ENCODE measurements around the gene ERN1. TPM values are rescaled to one million over a fixed set of nuclear protein-coding genes. Genes with fewer than 3 reads are reported as not detected.

The ERN1 gene
- total and polyA plus RNA-seq, 2 of the 8 experiments (the other 6 are each of a cell fraction or from before 2014, with no cell fraction given): 1.8 to 3.9 TPM

GRCh38 chr17:64158831-64159590 lies 29.1 kb upstream of the ERN1 start:
- no peak overlapping the region for H2BK15ac ChIP-seq (ENCODE audit: low read length)
- H3K4me3 ChIP-seq (ENCODE audit: extremely low read depth in 1 of 4, insufficient read depth in 2 of 4, low read depth in 3 of 4, low read length in 4 of 4): no peak overlapping the region
- FAIRE-seq (no peak), DNase-seq (ENCODE audit: low read depth in 1 of 2, low spot score in 2 of 2) (no peak)
- no peak overlapping the region for H3K9ac ChIP-seq (replicated peaks in 1 of 4; ENCODE audit: extremely low read depth in 1 of 4, low read depth in 3 of 4, low read length in 3 of 4)
- WGBS, 2 experiments (ENCODE audit: extremely low coverage in 1 of 2, insufficient coverage in 1 of 2, insufficient read length in 1 of 2, insufficient replicate concordance in 2 of 2, low coverage in 1 of 2, low lambda C conversion rate in 2 of 2, missing lambda C conversion rate in 1 of 2): 84% methylated on average over 12 of the region's 12 CpGs; no CpG with 5 or more reads in 1 of the 2 experiments
- no peaks in the 10 kb centered on the region for H3K79me2 ChIP-seq (ENCODE audit: control insufficient read depth in 1 of 2, insufficient read depth in 2 of 2, low read length in 2 of 2)
- H3K23me2 ChIP-seq (ENCODE audit: low read depth, low read length): no peaks in the 10 kb centered on the region
- H3K23ac ChIP-seq (ENCODE audit: insufficient read length): no peak overlapping the region
- H3K14ac ChIP-seq (ENCODE audit: insufficient read length): no peak overlapping the region
- H3K4me2 ChIP-seq (ENCODE audit: insufficient read depth in 1 of 2, low read depth in 2 of 2, low read length in 2 of 2): no peak overlapping the region
- H2BK20ac ChIP-seq (ENCODE audit: low read length): no peak overlapping the region
- H2BK120ac ChIP-seq (replicated peaks; ENCODE audit: low read depth, low read length): no peak overlapping the region
- H4K91ac ChIP-seq (replicated peaks; ENCODE audit: insufficient read length, low read length): no peak overlapping the region
- POLR2A ChIA-PET (ENCODE audit: partially characterized antibody): interaction anchor here (16.8 kb wide), 1 partner anchor 13 kb away, joined by 193 read pairs; no protein-coding TSS in a partner anchor
- no peaks in the 10 kb centered on the region; a peak in 1 of 8 replicates for H3K36me3 ChIP-seq (ENCODE audit: control insufficient read depth in 2 of 4, insufficient read depth in 4 of 4, low read length in 3 of 4)
- no peak overlapping the region for H3K18ac ChIP-seq (ENCODE audit: extremely low read depth, low read length)
- H4K20me1 ChIP-seq (replicated peaks in 1 of 2; ENCODE audit: control insufficient read depth in 1 of 2, insufficient read depth in 2 of 2, low read length in 2 of 2): no peaks in the 10 kb centered on the region
- H3K56ac ChIP-seq (replicated peaks; ENCODE audit: insufficient read length, low read depth, low read length): no peak overlapping the region
- no peak overlapping the region for H4K5ac ChIP-seq (ENCODE audit: insufficient read length, low read depth, low read length)
- H4K8ac ChIP-seq (ENCODE audit: extremely low read depth, insufficient read depth, low read length): no peak overlapping the region
- no peak overlapping the region for H3K4ac ChIP-seq (replicated peaks; ENCODE audit: insufficient read length, low read depth, low read length)
- no peak overlapping the region for H2AK5ac ChIP-seq (ENCODE audit: low read depth, low read length)
- peaks cover 0 to 6% (median 3%) of the 10 kb centered on the region in 4 experiments; a peak in 3 of 7 replicates for H3K4me1 ChIP-seq (replicated peaks in 1 of 4; ENCODE audit: control insufficient read depth in 3 of 4, insufficient read depth in 4 of 4, low read length in 3 of 4)
- H2BK5ac ChIP-seq (ENCODE audit: low read depth, low read length): no peak overlapping the region
- H3K27ac ChIP-seq (ENCODE audit: low read depth, low read length): no peak overlapping the region
- no peaks in the 10 kb centered on the region for H3K9me3 ChIP-seq (ENCODE audit: insufficient read depth in 2 of 2, low read depth in 1 of 2, low read length in 1 of 2)
- no peak overlapping the region for H2BK12ac ChIP-seq (ENCODE audit: low read depth, low read length)
- no peaks in the 10 kb centered on the region for H3K79me1 ChIP-seq (ENCODE audit: low read depth, low read length)
- H3K27me3 ChIP-seq (replicated peaks in 1 of 4; ENCODE audit: control insufficient read depth in 3 of 4, extremely low read depth in 1 of 4, insufficient read depth in 3 of 4, low read length in 3 of 4): no peaks in the 10 kb centered on the region
- no peak overlapping the region for H2AFZ ChIP-seq (ENCODE audit: low read length)
- CTCF ChIA-PET (ENCODE audit: partially characterized antibody): interaction anchor here (1.1 to 2.3 kb wide), 4 partner anchors 10 to 123 kb away, joined by 3 to 5 read pairs (median 4); no protein-coding TSS in a partner anchor
- TF ChIP-seq ZNF274 (IDR thresholded peaks at IDR 0.05; ENCODE audit: borderline replicate concordance, extremely low read depth, low read length) (no peak), RXRA (IDR thresholded peaks at IDR 0.05; ENCODE audit: insufficient read depth, low read depth, low read length) (no peak), YY1 (IDR thresholded peaks at IDR 0.05; ENCODE audit: low read depth, low read length) (no peak), KDM1A (IDR thresholded peaks at IDR 0.05; ENCODE audit: borderline replicate concordance, low read length) (no peak), EZH2 (IDR thresholded peaks at IDR 0.05; ENCODE audit: low read depth, low read length, severe bottlenecking) (no peak), CTBP2 (IDR thresholded peaks at IDR 0.05; ENCODE audit: borderline replicate concordance, insufficient read depth, insufficient read length, low read length) (no peak), ATF3 (IDR thresholded peaks at IDR 0.05; ENCODE audit: insufficient read depth, low read depth, low read length) (no peak), PHF8 (conservative IDR thresholded peaks at IDR 0.05; ENCODE audit: low read depth, low read length) (no peak), EP300 (IDR thresholded peaks at IDR 0.05; ENCODE audit: borderline replicate concordance in 1 of 2, low read depth in 2 of 2, low read length in 2 of 2) (no peak), JUND (IDR thresholded peaks at IDR 0.05; ENCODE audit: low read length) (no peak), CHD1 (IDR thresholded peaks at IDR 0.05; ENCODE audit: low read depth, low read length) (no peak)
